HG03558 (cell line): ENCODE measurements around the gene RHBDF1.
"Not testable (repeated sequence)": the region's sequence is repeated elsewhere in the genome, so short reads cannot be mapped to it uniquely, and the experiment has no call there.

ENCODE experiments used
- ATAC-seq: cut with Tn5 transposase; IDR thresholded peaks from one replicate; pipeline ENCODE4 v1.9.1; 2021; ENCODE audit warnings: moderate number of reproducible peaks; ENCODE audit not compliant: unreplicated experiment; ENCODE audit errors: extremely low read depth

The RHBDF1 gene

DNA sequence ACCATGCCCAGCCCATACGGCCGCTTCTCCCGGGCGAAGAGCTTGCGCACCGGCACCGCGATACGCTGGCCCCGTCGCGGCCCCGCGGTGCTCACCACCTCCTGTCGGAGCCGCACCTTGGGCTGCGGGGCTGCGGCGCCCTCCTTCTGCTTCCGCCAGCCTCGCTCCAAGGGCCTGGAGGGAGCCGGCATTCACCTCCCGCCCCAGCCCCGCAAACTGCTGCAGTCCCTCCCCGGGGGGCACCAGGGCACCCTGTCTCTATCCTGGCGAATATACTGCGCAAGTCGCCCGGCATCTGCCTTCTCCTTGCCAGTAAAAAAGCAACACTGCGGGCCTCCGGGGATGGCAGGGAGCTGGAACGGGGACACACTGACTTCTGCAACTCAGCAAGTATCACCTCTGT is 10.6 kb downstream of the RHBDF1 start:
- ATAC-seq, result no peak

DNA sequence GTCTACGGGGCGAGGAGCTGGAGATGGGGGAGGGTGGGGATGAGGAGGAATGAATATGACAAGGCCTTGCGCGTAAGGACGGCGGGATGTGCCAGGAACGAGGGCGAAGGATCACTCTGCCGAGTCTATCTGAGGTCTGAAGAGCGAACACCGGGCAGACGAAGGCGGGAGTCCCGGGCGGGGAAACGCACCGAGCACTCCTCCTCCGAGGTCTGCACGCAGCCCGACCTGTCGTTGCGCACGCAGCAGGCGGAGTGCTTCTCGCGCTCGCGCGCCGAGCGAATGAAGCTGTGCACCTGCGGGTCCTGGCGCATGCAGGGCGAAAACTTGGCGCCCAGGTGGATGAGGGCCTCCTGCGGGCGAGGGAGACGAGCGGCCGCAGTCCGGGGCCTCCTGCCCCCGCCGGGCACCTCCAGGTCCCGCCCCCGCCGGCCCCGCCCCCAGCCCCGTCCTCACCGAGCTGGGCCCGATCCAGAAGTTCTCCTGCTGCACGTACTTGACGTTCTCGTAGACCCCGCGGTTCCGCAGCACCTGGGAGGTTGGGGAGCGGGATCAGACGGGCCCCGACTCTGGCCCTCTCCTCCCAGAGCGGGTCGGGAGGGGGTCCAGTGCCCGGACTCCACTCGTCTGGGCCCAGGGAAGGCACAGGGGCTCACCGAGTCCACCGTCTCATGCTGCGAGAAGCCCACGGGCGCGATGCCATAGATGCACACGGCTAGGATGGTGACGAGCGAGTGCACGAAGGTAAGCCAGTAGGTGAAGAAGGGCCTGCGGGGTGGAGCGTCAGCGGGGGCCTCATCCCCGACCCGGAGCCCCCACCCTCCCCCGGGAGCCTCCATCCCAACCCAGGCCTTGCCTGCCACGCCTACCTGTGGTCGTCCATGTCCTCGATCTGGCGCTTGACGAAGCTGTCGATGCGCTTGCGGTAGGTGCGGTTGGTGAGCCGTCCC is 11.2 kb downstream of the RHBDF1 start:
- no peak for ATAC-seq

GRCh38 chr16:60166-60565 is 12.3 kb downstream of the RHBDF1 start:
- ATAC-seq, result no peak

- no peak for ATAC-seq
These were observed 12.9 kb downstream of the RHBDF1 start for GRCh38 chr16:59440-60059.

- ATAC-seq, result no peak
These were observed 13.7 kb downstream of the RHBDF1 start for GRCh38 chr16:58491-59439.

DNA sequence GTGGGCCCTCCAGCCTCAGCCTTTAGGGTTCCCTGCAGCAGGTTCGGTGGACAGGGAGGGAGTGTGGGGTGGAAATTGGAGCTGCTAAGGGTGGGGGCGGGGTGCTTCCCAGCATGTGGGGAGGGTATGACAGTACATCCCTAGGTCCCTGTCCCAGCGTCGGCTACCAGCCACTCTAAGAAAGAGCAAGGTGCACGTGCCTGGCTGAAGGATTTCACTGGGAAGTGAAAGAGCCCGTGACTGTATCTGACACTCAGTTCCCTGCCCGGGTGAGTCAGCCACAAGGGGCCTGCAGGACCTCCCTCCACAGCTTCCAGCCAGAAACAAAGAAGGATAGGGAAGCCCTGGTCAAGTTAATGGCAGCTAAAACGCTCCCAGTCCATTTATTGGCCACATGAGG is 14.7 kb downstream of the RHBDF1 start:
- no peak for ATAC-seq

DNA sequence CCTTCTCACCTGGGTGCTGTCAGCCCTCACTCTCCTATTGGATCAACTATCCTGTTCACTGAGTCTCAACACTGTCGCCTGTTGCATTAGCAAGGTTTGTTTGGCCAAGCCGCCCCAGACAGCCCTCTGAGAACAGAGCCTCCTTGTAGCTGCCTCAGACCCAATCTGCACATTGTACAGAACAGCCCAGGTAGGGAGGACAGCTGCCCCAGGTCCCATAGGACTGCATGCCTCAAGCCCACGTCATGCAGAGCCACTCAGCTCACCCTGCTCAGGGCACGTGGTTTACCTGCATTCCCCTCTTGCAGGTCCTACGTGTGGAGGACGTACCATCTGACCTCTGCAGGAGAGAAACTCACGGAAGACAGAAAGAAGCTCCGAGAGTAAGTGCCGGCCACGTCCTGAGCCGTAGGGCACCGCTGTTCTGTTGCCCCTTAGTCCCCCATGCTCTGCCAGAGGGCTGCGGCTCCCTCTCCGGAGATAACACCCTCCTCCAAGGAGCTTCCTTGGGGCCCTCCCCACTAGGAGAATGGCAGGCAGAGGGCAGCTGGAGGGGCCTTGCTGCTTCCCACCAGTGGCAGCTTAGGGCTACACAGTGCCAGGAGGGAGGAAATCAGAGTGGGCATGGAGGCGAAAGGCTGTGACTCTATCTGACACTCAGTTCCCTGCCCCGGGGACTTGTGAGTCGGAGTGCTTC is 16.1 kb downstream of the RHBDF1 start:
- no peak for ATAC-seq

DNA sequence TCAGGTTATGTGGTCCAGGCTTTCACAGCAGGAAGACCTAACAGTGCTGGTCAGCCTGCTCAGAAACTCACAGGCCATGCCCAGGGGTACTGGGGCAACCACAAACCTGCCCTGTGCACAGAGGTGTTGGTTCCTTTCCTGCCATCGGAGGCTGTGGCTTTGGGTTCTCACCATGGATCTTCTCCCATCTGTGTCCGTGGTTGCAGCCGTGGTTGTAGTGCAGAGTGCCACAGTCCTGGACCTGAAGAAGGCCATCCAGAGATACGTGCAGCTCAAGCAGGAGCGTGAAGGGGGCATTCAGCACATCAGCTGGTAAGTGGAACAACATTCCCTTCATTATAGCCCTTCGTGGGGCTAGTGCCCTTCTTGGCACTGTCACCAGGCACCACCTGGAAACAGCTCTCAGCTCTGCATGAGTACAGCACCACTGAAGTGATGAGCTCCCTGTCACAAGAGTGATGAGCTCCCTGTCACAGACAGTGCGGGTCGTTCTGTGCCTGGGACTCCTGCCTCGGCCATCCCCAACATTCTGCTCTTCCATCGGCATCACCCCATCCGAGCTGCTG is 16.8 kb downstream of the RHBDF1 start:
- no peak for ATAC-seq

DNA sequence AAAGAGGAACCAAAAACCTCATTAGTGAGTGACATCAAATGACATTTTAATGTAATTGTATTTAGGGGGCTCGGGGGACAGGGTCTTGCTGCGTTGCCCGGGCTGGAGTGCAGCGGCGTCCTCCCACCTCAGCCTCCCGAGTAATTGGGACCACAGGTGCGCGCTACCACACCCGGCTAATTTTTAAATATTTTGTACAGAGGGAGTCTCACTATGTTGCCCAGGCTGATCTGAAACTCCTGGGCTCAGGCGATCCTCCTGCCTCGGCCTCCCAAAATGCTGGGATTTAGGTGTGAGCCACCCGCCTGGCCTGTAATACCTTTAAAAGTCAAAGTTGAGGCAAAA is 18.2 kb downstream of the RHBDF1 start:
- no peak for ATAC-seq

GRCh38 chr16:53346-54236 is 18.8 kb downstream of the RHBDF1 start, which contains the start of the genes POLR3K and SNRNP25:
Gene POLR3K (minus strand): TSS chr16:53608. CDS start chr16:53586, 22 bp downstream.
Gene SNRNP25 (plus strand): TSS chr16:53828. CDS start chr16:54017, 189 bp downstream.
- peak; percentile 86 for ATAC-seq

- no peak for ATAC-seq
These were observed 21.5 kb downstream of the RHBDF1 start for GRCh38 chr16:50769-51591.

DNA sequence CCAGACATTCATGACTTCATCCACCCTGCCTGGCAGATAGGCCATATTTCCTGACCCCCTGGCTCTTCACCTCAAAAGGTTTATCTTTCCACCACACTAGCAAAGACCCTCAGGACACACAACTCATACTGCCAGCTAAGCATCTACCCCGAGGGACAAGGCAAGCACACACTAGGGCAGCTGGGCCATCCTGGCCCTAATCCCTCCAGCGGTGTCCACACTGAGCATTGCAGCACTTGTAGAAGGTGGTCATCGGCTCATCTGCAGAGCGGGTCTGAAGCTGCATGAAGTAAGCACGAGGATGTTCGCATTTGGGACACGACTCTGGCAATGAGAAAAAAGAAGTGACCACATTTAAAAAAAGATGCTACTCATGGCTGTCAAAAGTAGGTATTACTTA is 25.2 kb downstream of the RHBDF1 start:
- no peak for ATAC-seq

GRCh38 chr16:46510-46909 is 25.9 kb downstream of the RHBDF1 start:
- ATAC-seq, result not testable (repeated sequence)

- no peak for ATAC-seq
These were observed 27.0 kb downstream of the RHBDF1 start for GRCh38 chr16:45454-45853.

DNA sequence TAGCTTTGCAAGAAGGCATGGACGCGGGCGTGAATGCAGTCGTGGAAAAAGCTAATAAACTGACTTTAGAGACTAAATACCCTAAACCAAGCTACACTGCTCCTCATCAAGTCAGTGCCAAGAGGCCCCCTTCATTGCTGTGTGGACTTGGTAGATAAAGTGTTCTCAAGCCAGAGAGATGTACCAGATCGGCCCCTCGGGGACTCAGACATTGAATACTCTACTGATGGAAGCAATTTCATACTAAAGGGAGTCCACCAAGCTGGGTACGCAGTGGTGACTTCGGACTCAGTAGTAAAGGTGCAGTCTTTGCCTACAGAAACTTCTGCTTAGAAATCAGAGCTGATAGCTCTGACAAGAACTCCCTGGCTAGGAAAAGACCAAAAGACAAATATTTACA is 27.8 kb downstream of the RHBDF1 start:
- ATAC-seq, result no peak

DNA sequence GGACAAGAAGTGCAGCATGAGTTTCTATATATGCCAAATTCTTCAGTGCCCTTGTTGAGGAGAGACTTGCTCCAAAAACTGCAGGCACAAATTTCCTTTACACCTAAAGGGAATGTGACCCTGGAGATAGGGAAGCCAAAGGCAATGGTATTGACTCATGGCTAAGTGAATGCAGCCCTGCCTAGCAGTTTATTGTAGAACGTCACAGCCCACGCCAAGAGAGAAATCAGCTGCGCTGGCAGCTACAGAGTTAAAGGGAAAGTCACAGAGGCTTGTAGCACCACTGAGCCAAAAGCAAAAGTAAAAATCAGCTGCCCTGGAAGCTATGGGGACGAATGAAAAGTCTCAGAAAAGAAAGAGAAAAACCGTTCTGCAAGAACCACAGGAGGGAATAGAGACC is 29.1 kb downstream of the RHBDF1 start:
- no peak for ATAC-seq

DNA sequence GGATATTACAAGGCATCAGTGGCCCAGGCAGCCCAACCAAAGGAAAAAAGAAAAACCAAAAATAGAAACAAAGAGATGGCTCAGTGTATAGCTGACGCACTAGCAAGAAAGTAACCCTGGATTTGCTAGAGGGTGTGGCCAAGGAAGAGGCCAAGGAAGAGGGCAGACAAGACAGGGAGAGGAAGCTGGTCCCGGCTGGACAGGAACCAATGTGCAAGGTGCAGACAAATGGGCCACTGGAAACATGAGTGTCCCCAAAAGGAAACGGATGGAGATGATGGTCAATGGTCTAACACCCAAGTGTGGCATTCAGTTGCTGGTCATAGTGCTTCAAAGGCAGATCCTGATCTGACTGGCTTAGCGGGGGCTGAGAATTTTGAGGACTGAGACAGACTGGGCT is 29.7 kb downstream of the RHBDF1 start:
- ATAC-seq, result no peak

DNA sequence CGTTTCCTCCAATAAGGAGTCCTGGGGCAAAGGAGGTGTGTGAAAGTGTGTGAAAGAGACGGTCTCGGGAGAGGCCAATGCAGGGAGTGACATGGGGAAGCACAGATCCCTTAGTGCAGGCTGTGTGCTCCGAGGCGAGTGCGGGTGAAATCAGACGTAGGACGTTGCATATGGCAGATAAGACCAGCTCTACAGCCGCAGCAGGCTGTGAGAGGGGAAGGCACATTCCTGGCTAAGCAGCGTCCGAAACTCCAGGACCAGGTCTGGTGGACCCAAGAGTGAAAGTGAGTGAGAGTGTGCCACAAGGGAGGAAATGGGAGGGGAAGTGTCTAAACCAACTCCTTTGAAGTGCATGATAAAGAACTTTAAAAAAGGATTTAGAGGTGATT is 30.4 kb downstream of the RHBDF1 start:
- ATAC-seq, result no peak
